Smooth muscle cell (in vitro differentiated cells): ENCODE results near the gene FMN2. TPM values are rescaled to one million over a fixed set of nuclear protein-coding genes. Genes with fewer than 3 reads are reported as not detected.

Experiments
- DNase-seq: peaks from one replicate; lab custom pipeline; 2025; ENCODE audit not compliant: unreplicated experiment; lab: John Stamatoyannopoulos, UW
- H2AFZ ChIP-seq: fragments of 200-600 bp; sonication (generic); 2 replicates; pipeline ENCODE4 v1.6.0; 2016; ENCODE audit warnings: antibody characterized with exemption, low read depth, mild to moderate bottlenecking
- H3F3A ChIP-seq: fragments of 200-600 bp; sonication (generic); 2 replicates; pipeline ENCODE4 v1.6.0; 2017; ENCODE audit warnings: antibody characterized with exemption, low read depth
- H3K27ac ChIP-seq: fragments of 200-600 bp; sonication (generic); 2 replicates; pipeline ENCODE4 v1.5.1; 2016; ENCODE audit warnings: low read depth, mild to moderate bottlenecking
- H3K27me3 ChIP-seq: fragments of 200-600 bp; sonication (generic); 2 replicates; pipeline ENCODE4 v1.6.1; 2016; ENCODE audit warnings: low read depth, mild to moderate bottlenecking
- H3K36me3 ChIP-seq: fragments of 200-600 bp; sonication (generic); 2 replicates; pipeline ENCODE4 v1.5.1; 2016; ENCODE audit warnings: low read depth
- H3K4me1 ChIP-seq: fragments of 200-600 bp; sonication (generic); 2 replicates; pipeline ENCODE4 v1.5.1; 2016; ENCODE audit warnings: low read depth
- H3K4me2 ChIP-seq: fragments of 200-600 bp; sonication (generic); 2 replicates; pipeline ENCODE4 v1.6.0; 2016; ENCODE audit warnings: mild to moderate bottlenecking
- H3K4me3 ChIP-seq: fragments of 200-600 bp; sonication (generic); 2 replicates; pipeline ENCODE4 v1.5.1; 2016; ENCODE audit warnings: mild to moderate bottlenecking
- H3K79me2 ChIP-seq: fragments of 200-600 bp; sonication (generic); 2 replicates; pipeline ENCODE4 v1.6.0; 2016; ENCODE audit warnings: low read depth, mild to moderate bottlenecking
- H3K9ac ChIP-seq: fragments of 200-600 bp; sonication (generic); 2 replicates; pipeline ENCODE4 v1.6.0; 2016; ENCODE audit warnings: low read depth
- H3K9me3 ChIP-seq: fragments of 200-600 bp; sonication (generic); replicated peaks from 2 replicates; pipeline ENCODE4 v1.5.1; 2016; ENCODE audit warnings: low read depth
- H4K20me1 ChIP-seq: fragments of 200-600 bp; sonication (generic); 2 replicates; pipeline ENCODE4 v1.6.0; 2016; ENCODE audit warnings: low read depth
- WGBS: methylation state at CpG from one replicate; pipeline ENCODE4 v1.1.7; 2016; ENCODE audit warnings: low lambda C conversion rate; 5-methylcytosine and 5-hydroxymethylcytosine counted together
- polyA plus RNA-seq: library from polyadenylated mRNA; unstranded; fragments of >200 nt; fragmentation: Nextera tagmentation; extraction: Ambion mirVana; gene quantifications from 2 replicates; pipeline ENCODE4 v1.2.1, GENCODE V29; 2016
- total RNA-seq: library from RNA; depleted of rRNA; stranded (reverse); fragments of >200 nt; gene quantifications from 2 replicates; pipeline ENCODE4 v1.2.3, GENCODE V29; 2014
- TF ChIP-seq, protein P1 (sequence below): fragments of 200-600 bp; sonication (generic); IDR thresholded peaks from 2 replicates; pipeline ENCODE4 v1.5.1; 2017; ENCODE audit warnings: borderline replicate concordance, mild to moderate bottlenecking, antibody characterized with exemption; ENCODE audit not compliant: insufficient read depth, poor library complexity, severe bottlenecking

Gene FMN2
- total and polyA plus RNA-seq, 2 experiments from 2014 or later, result 1.9 to 6.2 TPM

DNA sequence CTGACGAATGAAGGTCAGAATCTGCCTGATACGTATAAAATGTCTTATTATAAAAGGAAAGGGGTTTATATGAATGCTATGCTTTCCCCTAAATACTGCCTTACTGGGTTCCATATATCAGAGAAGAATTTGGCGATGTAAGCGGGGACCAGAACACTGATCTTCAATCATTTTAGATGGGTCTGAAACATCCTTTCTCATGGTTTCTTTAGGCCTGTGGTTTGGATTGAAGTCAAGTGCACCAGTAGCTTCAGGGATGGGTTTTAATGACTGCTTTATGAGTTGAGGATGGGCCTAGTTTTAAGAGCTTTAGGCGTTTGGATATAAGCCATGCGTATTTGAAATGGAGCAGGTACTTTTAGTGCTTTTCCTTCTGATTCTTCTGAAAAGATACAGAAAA, 6.9 kb downstream of the FMN2 start:
- Histone ChIP-seq H3K9me3 (no peaks in the 10 kb centered on the region), H3K27me3 (peaks cover 33% of the 10 kb centered on the region), H3K9ac (no peak overlapping the region), H3K27ac (no peak overlapping the region), H3K4me1 (peaks cover 3% of the 10 kb centered on the region), H3F3A (no peaks in the 10 kb centered on the region), H3K4me3 (no peak overlapping the region), H4K20me1 (no peaks in the 10 kb centered on the region), H3K4me2 (no peak overlapping the region), H3K79me2 (no peaks in the 10 kb centered on the region), H2AFZ (no peak overlapping the region), H3K36me3 (no peaks in the 10 kb centered on the region)
- TF ChIP-seq, protein P1, sequence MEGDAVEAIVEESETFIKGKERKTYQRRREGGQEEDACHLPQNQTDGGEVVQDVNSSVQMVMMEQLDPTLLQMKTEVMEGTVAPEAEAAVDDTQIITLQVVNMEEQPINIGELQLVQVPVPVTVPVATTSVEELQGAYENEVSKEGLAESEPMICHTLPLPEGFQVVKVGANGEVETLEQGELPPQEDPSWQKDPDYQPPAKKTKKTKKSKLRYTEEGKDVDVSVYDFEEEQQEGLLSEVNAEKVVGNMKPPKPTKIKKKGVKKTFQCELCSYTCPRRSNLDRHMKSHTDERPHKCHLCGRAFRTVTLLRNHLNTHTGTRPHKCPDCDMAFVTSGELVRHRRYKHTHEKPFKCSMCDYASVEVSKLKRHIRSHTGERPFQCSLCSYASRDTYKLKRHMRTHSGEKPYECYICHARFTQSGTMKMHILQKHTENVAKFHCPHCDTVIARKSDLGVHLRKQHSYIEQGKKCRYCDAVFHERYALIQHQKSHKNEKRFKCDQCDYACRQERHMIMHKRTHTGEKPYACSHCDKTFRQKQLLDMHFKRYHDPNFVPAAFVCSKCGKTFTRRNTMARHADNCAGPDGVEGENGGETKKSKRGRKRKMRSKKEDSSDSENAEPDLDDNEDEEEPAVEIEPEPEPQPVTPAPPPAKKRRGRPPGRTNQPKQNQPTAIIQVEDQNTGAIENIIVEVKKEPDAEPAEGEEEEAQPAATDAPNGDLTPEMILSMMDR, result no peak
- no peak for DNase-seq
- 92% methylated on average over 6 of the region's 6 CpGs for WGBS

DNA sequence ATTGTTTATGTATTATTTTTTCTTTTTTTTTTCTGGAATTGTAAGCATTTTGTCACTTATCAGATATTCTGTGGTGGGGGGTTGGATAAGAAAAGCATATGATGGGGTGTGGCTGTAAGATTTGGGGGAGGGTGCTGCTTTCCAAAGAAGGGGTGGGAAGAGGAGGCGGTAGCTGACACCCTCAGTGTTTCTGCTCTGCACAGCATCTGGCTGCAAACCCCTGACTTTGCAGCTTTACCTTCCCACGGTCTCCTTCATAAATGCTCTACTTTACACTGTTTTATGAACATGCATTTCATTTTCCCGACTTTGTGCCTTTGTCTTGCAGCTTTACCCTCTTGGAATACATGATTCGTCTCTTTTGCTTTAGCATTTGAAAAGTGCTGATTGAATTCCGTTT, 7.6 kb downstream of the FMN2 start:
- Histone ChIP-seq H2AFZ (no peak overlapping the region), H3K36me3 (no peaks in the 10 kb centered on the region), H4K20me1 (no peaks in the 10 kb centered on the region), H3K27ac (no peak overlapping the region), H3F3A (no peaks in the 10 kb centered on the region), H3K4me1 (peaks cover 3% of the 10 kb centered on the region), H3K4me3 (no peak overlapping the region), H3K9ac (no peak overlapping the region), H3K4me2 (no peak overlapping the region), H3K79me2 (no peaks in the 10 kb centered on the region), H3K27me3 (peaks cover 25% of the 10 kb centered on the region), H3K9me3 (no peaks in the 10 kb centered on the region)
- DNase-seq, result no peak
- TF ChIP-seq, protein P1, result no peak
- WGBS, result 59% methylated on average over 5 of the region's 5 CpGs

DNA sequence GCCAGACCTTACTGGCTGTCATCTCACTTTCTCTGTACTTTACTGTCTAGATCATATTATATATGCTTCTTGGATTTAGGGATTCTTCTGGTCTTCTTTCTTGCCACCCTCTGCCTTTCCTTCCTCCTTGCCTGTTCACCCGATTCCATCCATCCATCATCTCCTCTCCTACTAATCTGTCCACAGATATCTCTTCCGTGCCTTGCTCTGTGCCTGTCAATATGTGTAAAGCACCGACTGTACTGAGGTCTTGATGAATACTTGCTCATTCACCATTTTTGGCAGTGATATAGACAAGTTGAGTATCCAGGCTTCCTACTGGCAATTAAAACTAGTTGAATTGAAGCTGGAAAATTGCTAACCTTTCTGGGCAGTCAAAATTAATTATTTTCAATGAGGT, 8.1 kb downstream of the FMN2 start:
- no peaks in the 10 kb centered on the region for H3K9me3 ChIP-seq
- no peaks in the 10 kb centered on the region for H4K20me1 ChIP-seq
- no peaks in the 10 kb centered on the region for H3K79me2 ChIP-seq
- 70% methylated on average over 3 of the region's 3 CpGs for WGBS
- no peak overlapping the region for H2AFZ ChIP-seq
- H3K4me2 ChIP-seq, result no peak overlapping the region
- H3K27me3 ChIP-seq, result peaks cover 21% of the 10 kb centered on the region
- H3F3A ChIP-seq, result no peaks in the 10 kb centered on the region
- no peak overlapping the region for H3K9ac ChIP-seq
- TF ChIP-seq, protein P1, result no peak
- no peak overlapping the region for H3K4me3 ChIP-seq
- H3K27ac ChIP-seq, result no peak overlapping the region
- DNase-seq, result no peak
- H3K4me1 ChIP-seq, result peaks cover 3% of the 10 kb centered on the region
- no peaks in the 10 kb centered on the region for H3K36me3 ChIP-seq

DNA sequence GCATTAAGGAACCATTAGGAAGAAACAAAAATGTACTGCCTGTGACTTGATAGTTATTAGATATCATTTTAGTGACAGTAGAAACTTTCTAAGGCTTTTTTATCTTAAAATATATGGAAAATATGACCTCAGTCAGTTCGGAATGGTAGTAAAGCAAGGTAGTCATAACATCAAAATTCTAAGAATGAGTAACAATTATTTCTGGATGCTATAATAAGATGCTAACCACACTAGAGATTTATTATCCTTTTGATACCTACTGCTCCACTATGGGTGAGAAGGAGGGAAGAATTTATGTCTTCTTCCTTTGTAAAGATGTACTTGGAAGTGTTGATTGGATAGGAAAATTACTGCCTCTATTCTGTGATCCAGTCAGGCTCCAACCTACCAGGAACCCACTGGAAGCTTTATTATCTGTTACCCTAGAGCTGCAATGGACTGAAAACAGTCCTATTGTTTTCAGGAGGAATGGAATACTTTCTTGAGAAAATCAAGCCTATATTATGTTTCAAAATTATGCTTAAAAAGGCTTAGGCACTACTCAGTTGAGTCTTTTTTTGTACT, 8.8 kb downstream of the FMN2 start:
- Histone ChIP-seq H3K4me1 (peaks cover 3% of the 10 kb centered on the region), H3K27ac (no peak overlapping the region), H3F3A (no peaks in the 10 kb centered on the region), H3K36me3 (no peaks in the 10 kb centered on the region), H3K4me2 (no peak overlapping the region), H3K79me2 (no peaks in the 10 kb centered on the region), H3K9ac (no peak overlapping the region), H3K9me3 (no peaks in the 10 kb centered on the region), H2AFZ (no peak overlapping the region), H3K4me3 (no peak overlapping the region), H3K27me3 (peaks cover 14% of the 10 kb centered on the region), H4K20me1 (no peaks in the 10 kb centered on the region)
- WGBS, result 71% methylated on average over 1 of the region's 1 CpG
- no peak for DNase-seq
- TF ChIP-seq, protein P1, result no peak
